Measurements from ENCODE around the gene RASA4B.

The RASA4B gene

GRCh38 chr7:102445674-102446071 is 71.9 kb downstream of the RASA4B start:
- DNase-seq: no peak
- TF ChIP-seq POLR2A (IDR thresholded peaks at IDR 0.05; ENCODE audit: low read length): no peak
- no peak for TF ChIP-seq GATA1 (IDR thresholded peaks at IDR 0.05; ENCODE audit: low read depth, low read length)

GRCh38 chr7:102444961-102445673 is 72.5 kb downstream of the RASA4B start:
- DNase-seq: no peak
- TF ChIP-seq POLR2A (IDR thresholded peaks at IDR 0.05; ENCODE audit: low read length): no peak
- no peak for TF ChIP-seq GATA1 (IDR thresholded peaks at IDR 0.05; ENCODE audit: low read depth, low read length)

- TF ChIP-seq POLR2A (IDR thresholded peaks at IDR 0.05; ENCODE audit: low read length) (no peak), GATA1 (IDR thresholded peaks at IDR 0.05; ENCODE audit: low read depth, low read length) (no peak)
- DNase-seq: no peak
These were observed 77.4 kb downstream of the RASA4B start for GRCh38 chr7:102439963-102440795.

- TF ChIP-seq POLR2A (IDR thresholded peaks at IDR 0.05; ENCODE audit: low read length): no peak
- no peak for TF ChIP-seq GATA1 (IDR thresholded peaks at IDR 0.05; ENCODE audit: low read depth, low read length)
- DNase-seq: no peak
These were observed 81.5 kb downstream of the RASA4B start for GRCh38 chr7:102436118-102436517.

GRCh38 chr7:102434039-102434486 is 83.5 kb downstream of the RASA4B start:
- peak; percentile 4 for TF ChIP-seq POLR2A (IDR thresholded peaks at IDR 0.05; ENCODE audit: low read length)
- no peak for TF ChIP-seq GATA1 (IDR thresholded peaks at IDR 0.05; ENCODE audit: low read depth, low read length)
- DNase-seq: no peak

GRCh38 chr7:102433219-102434038 is 84.1 kb downstream of the RASA4B start, which contains the start of gene ORAI2:
TSS of gene ORAI2 (plus strand) at chr7:102433575. CDS start at chr7:102438957, 5,382 bp downstream.
- no peak for TF ChIP-seq GATA1 (IDR thresholded peaks at IDR 0.05; ENCODE audit: low read depth, low read length)
- peak; percentile 6 for TF ChIP-seq POLR2A (IDR thresholded peaks at IDR 0.05; ENCODE audit: low read length)
- peak; percentile 73 to 84 for DNase-seq

Data from erythroblast (primary cell).